UCSD-AML1 (cell line): ENCODE data around the gene ZNF775.

ENCODE experiments used
- DNase-seq: peaks from one replicate; lab custom pipeline; 2025; ENCODE audit not compliant: unreplicated experiment; lab: John Stamatoyannopoulos, UW

Gene ZNF775

DNA sequence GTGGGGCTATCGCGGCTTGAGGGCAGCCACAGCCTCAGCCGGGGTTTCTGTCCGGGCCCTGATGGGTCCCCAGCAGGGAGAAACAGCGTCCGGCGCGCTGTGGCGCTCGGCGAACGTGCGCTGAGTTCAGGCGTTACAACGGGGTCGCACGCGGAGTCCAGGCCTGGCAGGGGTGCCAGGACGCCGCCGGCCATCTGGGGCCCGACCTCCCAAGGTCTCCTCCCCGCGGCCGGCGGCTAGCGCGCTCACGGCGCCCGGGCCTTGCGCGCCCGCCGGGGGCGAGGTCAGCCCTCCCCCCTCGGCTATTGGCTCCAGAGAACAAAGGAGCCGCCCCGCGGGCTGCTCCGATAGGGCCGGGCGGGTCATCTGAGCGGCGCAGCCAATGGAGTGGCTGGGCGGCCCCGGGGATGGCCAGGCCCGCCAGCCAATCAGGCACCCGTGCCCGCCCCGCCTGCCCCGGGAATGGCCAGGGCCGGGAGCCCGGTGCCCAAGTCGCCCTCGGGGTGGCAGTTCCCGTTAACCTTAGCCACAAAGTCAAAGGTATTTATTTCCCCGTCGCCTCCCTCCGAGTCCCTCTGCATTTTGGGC lies at the start of gene ZNF775:
Gene ZNF775 (plus strand): TSS at position 478 of the 588 bp plus-strand sequence. CDS start 9,141 bp downstream, outside the sequence.
- DNase-seq, result peak; percentile 89

- no peak for DNase-seq
Measured at GRCh38 chr7:150329331-150330120, 49.6 kb upstream of the ZNF775 start.

DNA sequence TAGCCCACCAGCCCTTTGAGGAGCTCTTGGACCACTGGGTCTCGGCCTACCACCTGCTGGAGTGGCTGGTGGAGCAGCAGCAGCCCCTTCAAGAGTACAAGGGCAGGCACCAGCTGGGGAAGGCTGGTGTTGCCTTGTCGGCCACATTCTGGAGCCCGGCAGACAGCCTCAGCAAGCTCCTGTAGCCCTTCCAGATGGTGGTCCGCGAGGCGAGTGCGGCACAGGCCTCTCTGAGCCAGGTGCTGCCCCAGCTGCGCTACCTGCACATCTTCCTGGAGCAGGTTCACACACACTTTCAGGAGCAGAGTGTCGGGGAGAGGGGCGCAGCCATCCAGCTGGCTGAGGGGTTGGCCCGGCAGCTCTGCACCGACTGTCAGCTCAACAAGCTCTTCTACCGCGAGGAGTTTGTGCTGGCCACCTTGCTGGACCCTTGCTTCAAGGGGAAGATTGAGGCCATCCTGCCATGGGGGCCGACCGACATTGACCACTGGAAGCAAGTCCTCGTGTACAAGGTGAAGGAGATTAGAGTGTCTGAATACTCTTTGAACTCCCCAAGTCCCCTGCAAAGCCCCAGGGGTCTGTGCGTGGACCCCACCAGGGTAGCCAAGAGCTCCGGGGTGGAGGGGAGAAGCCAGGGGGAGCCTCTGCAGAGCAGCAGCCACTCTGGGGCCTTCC lies 48.8 kb upstream of the ZNF775 start:
- no peak for DNase-seq

DNA sequence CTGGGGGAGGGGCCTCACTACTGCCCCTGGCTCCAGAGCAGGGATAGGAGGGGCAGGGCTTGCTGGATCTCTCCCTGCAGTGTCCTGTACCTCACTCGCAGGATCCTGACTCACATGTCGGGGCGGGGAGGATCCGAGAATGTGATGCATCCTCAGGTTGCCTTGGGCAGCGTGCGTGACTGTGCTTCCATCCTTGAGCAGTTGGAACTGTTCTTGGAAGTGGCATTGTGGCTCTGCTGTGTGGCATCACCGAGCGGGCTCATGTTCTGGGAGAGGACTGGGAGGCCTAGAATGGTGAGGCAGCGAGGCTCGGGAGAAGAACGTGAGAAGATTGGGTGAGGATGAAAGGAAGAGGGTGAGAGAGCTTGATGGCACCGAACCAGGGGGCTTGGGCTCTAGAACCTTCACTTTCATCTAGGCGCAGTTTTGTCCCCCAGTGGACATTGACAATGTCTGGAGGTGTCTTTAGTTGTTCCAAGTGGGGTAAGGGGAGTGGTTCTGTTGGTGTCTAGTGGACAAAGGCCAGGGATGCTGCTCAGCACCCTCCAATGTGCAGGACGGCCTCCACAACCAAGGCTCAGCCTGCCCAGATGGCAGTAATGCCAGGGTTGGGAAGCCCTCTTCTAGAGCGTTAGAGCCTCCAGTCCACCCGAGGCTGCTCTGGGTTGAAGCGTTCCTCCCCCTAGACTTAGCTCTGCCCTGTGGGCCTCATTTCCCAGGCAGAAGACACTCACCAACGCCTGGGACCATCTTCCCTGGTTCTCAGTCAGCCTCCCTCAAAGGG lies 46.1 kb upstream of the ZNF775 start:
- DNase-seq, result no peak

- no peak for DNase-seq
Measured at GRCh38 chr7:150333659-150334058, 45.5 kb upstream of the ZNF775 start.

- no peak for DNase-seq
Measured at GRCh38 chr7:150334108-150334507, 45.0 kb upstream of the ZNF775 start.

GRCh38 chr7:150335108-150335773 lies 43.9 kb upstream of the ZNF775 start:
- no peak for DNase-seq

DNA sequence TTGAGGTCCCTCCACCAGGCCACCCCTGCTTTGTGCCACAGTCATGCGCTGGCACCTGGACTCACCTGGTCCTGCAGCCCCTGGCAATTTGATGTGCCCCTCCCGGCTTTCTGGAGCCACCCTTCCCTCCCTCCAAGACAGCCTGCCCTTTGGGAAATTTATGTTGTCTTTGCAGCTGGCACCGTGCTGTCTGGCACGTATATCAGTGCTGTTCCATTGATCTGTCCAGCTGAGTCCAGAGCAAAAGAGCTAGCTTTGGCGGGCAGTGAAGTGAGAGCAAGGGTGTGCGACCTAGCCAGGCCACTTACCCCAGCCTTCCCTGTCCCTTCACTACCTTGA lies 43.4 kb upstream of the ZNF775 start:
- DNase-seq, result no peak

DNA sequence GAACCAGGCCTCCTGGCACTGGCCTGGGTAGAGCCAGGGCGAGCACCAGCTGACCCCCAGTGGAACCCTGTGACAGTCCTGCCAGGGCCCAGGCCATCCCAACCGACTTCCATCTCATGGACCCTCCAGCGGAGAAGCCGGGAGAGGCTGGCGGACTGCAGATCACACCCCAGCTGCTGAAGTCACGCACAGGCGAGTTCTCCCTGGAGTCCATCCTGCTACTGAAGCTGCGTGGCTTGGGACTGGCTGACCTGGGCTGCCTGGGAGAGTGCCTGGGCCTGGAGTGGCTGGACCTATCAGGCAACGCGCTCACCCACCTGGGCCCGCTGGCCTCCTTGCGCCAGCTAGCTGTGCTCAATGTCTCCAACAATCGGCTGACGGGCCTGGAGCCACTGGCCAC lies 42.4 kb upstream of the ZNF775 start:
- DNase-seq, result no peak

DNA sequence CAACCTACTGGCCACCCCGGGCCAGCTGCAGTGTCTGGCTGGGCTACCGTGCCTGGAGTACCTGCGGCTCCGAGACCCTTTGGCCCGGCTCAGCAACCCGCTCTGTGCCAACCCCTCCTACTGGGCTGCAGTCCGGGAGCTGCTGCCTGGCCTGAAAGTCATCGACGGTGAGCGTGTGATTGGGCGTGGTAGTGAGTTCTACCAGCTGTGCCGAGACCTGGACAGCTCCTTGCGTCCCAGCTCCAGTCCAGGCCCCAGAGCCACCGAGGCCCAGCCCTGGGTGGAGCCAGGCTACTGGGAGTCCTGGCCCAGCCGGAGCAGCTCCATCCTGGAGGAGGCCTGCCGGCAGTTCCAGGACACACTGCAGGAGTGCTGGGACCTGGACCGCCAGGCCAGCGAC lies 42.0 kb upstream of the ZNF775 start:
- no peak for DNase-seq

DNA sequence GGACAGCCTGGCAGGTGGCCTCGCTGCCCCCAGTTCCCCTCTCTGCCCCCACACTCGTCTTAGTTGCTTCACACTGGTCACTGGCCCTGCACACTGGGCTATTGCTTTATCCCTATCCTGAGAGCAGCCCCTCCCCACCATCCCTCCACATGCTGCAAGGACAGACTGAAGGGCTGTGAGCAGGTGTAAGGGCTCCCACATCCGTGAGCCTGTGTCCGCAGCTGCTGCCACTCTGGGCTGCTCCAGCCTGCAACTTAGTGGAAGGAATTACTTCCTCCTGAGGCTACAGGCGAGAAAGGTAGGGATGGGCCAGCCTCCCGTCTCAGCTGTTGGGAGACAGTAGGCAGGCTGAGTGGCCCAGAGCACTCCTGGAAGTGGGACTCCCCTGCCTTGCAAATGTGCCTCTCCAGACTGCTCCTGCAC lies 41.5 kb upstream of the ZNF775 start:
- no peak for DNase-seq

GRCh38 chr7:150338166-150338829 lies 40.8 kb upstream of the ZNF775 start:
- DNase-seq, result no peak

DNA sequence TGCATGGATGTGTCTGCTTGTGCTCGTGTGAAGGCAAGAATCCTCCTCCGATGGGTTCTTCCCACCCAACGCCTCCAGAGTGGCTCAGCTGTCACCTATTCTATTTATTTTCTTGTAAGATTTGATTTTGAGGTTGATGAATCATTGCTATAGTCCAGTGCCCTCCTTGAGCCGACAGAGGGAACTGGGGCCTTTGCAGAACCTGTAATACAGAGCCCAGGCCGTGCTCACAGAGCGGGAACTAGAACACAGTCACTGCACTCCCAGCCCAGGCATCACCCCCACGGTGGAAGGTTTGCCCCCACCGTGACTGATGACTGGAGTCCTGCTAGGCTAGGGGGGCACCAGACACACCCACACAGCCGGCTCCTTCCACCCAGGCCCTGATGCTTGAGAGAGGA lies 39.7 kb upstream of the ZNF775 start:
- DNase-seq, result no peak

DNA sequence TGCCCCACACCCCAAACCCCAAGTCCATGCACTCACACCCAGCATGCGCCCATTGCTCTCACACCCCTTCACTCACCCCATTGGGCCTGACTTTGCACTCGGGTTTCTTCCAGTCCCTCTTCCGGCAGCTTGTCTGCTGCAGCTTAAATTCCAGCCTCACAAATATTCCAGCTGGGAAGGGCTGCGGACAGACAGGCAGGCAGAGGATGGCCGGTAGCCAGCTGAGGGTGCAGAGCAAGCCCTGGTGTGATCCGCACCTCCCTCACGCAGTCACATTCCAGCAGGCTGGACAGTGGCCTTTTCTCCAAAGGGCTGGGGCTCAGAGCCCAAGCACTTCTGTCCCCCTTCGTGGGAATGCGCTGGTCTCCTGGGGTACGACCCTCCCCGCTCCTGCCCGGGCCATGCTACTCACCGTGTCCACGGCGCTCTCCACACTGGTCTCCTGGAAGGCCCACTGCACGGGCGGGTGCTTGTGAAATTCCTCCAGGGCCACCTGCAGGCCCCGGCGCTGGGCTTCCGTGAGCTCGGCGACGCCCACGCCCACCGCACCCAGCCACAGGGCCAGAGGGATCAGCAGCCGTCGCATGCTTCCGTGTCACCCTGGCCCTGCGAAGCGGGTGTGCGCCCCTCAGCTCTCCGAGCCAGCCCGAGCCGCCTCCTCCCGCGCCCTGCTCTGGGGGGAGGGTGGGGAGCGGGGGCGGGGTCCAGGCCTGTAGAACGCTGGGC lies 38.9 kb upstream of the ZNF775 start:
- no peak for DNase-seq

GRCh38 chr7:150340875-150341262 lies 38.3 kb upstream of the ZNF775 start:
- no peak for DNase-seq

- no peak for DNase-seq
Measured at GRCh38 chr7:150341263-150342120, 37.6 kb upstream of the ZNF775 start, which contains the start of gene RARRES2. TSS of gene RARRES2 (minus strand) at chr7:150341629. CDS start at chr7:150340609, 1,020 bp downstream.

DNA sequence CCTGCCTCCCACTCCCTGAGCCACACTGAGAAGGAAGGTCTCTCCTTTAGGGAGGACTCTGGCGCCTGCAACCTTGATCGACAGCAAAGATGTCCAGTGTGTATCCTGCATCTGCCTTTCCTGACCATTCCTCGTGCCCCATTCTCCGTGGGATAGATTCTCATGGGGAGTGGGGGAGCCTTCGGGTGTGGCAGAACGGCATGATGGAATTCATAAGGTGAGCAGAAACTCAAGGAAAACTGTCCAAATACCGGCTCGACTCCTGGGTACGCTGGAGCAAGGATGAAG lies 37.1 kb upstream of the ZNF775 start:
- DNase-seq, result no peak

- no peak for DNase-seq
Measured at GRCh38 chr7:150343225-150343624, 35.9 kb upstream of the ZNF775 start.

DNA sequence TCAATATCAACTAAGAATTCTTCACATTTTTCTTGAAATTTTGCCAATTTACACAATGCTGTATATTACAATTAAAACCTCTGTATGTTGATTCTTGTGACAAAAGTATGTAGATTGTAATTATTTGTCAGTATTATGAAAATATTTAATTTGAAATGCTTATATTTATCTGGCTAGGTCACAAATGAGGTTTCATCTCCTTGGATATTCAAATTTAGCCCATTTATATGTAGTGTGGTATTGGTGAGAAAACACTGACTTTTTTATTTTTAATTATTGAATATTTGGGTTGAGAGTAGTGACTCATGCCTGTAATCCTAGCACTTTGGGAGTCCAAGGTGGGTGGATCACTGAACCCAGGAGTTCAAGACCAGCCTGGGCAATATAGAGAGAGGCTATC lies 34.8 kb upstream of the ZNF775 start:
- no peak for DNase-seq
